Activated naive CD8-positive, alpha-beta T cell treated with anti-CD3 and anti-CD28 coated beads, Interleukin-2, amount 50 U/mL, for 24 hours (primary cell): ENCODE data around the gene ARHGAP24.

Source experiments
- ATAC-seq: fragments of 150-1000 bp; cut with Tn5 transposase; one replicate; pipeline ENCODE4 v1.10.0; 2021
- DNase-seq: peaks from one replicate; pipeline ENCODE4 v3.0.0; 2021
- H3K27ac Mint-ChIP-seq: one replicate; pipeline ENCODE4 v1.8.0; 2021; ENCODE audit warnings: mild to moderate bottlenecking, mixed read lengths
- H3K27me3 Mint-ChIP-seq: one replicate; pipeline ENCODE4 v1.8.0; 2021; ENCODE audit warnings: mixed read lengths
- H3K36me3 Mint-ChIP-seq: one replicate; pipeline ENCODE4 v1.8.0; 2021; ENCODE audit warnings: low read depth, mixed read lengths
- H3K4me1 Mint-ChIP-seq: one replicate; pipeline ENCODE4 v1.8.0; 2021; ENCODE audit warnings: mixed read lengths
- H3K4me3 Mint-ChIP-seq: one replicate; pipeline ENCODE4 v1.8.0; 2021; ENCODE audit warnings: mild to moderate bottlenecking, moderate library complexity, mixed read lengths
- H3K9me3 Mint-ChIP-seq: one replicate; pipeline ENCODE4 v1.8.0; 2021; ENCODE audit warnings: mixed read lengths

Gene ARHGAP24

GRCh38 chr4:85722401-85722800 lies 247.5 kb downstream of the ARHGAP24 start:
- Mint-ChIP-seq H3K27ac (no peak overlapping the region), H3K36me3 (no peaks in the 10 kb centered on the region), H3K9me3 (peaks cover 4% of the 10 kb centered on the region), H3K4me3 (no peak overlapping the region), H3K4me1 (peaks cover 3% of the 10 kb centered on the region), H3K27me3 (no peaks in the 10 kb centered on the region)
- ATAC-seq, result no peak
- no peak for DNase-seq

DNA sequence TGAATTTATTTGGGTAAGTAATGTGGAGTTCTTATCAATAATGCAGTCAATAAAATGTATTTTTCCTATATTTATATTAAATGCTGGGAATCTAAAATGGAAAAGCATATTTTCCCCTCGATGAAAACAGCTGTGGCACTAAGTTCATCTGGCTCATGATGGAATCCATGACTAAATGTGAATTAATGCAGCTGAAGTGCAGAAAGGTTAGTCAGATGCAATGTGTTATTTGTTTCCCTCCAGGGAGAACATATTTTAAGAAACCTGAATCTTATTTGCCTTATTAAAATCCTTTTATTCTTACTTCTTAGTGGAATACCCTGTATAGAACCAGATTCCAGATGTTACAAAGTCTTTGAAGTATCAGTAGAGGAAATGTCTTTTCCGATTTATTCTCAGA lies 247.9 kb downstream of the ARHGAP24 start:
- H3K9me3 Mint-ChIP-seq, result peaks cover 4% of the 10 kb centered on the region
- no peak for ATAC-seq
- peaks cover 3% of the 10 kb centered on the region for H3K4me1 Mint-ChIP-seq
- no peak for DNase-seq
- no peak overlapping the region for H3K4me3 Mint-ChIP-seq
- H3K36me3 Mint-ChIP-seq, result no peaks in the 10 kb centered on the region
- no peak overlapping the region for H3K27ac Mint-ChIP-seq
- H3K27me3 Mint-ChIP-seq, result no peaks in the 10 kb centered on the region

- Mint-ChIP-seq H3K27me3 (no peaks in the 10 kb centered on the region), H3K4me3 (no peak overlapping the region), H3K9me3 (no peaks in the 10 kb centered on the region), H3K36me3 (no peaks in the 10 kb centered on the region), H3K4me1 (peaks cover 4% of the 10 kb centered on the region), H3K27ac (peak overlapping the region; percentile 28)
- DNase-seq, result no peak
- ATAC-seq, result no peak
These were observed 250.0 kb downstream of the ARHGAP24 start for GRCh38 chr4:85724791-85725563.

- no peak overlapping the region for H3K4me3 Mint-ChIP-seq
- DNase-seq, result no peak
- H3K27me3 Mint-ChIP-seq, result no peaks in the 10 kb centered on the region
- ATAC-seq, result peak; percentile 33
- H3K4me1 Mint-ChIP-seq, result peaks cover 4% of the 10 kb centered on the region
- peak overlapping the region; percentile 28 for H3K27ac Mint-ChIP-seq
- no peaks in the 10 kb centered on the region for H3K9me3 Mint-ChIP-seq
- no peaks in the 10 kb centered on the region for H3K36me3 Mint-ChIP-seq
These were observed 250.8 kb downstream of the ARHGAP24 start for GRCh38 chr4:85725721-85726170.

GRCh38 chr4:85726555-85726954 lies 251.6 kb downstream of the ARHGAP24 start:
- no peaks in the 10 kb centered on the region for H3K27me3 Mint-ChIP-seq
- peaks cover 4% of the 10 kb centered on the region for H3K4me1 Mint-ChIP-seq
- ATAC-seq, result no peak
- H3K27ac Mint-ChIP-seq, result no peak overlapping the region
- no peaks in the 10 kb centered on the region for H3K9me3 Mint-ChIP-seq
- DNase-seq, result no peak
- no peak overlapping the region for H3K4me3 Mint-ChIP-seq
- no peaks in the 10 kb centered on the region for H3K36me3 Mint-ChIP-seq

GRCh38 chr4:85728464-85728863 lies 253.5 kb downstream of the ARHGAP24 start:
- Mint-ChIP-seq H3K4me1 (peaks cover 4% of the 10 kb centered on the region), H3K9me3 (no peaks in the 10 kb centered on the region), H3K27ac (no peak overlapping the region), H3K4me3 (no peak overlapping the region), H3K27me3 (no peaks in the 10 kb centered on the region), H3K36me3 (no peaks in the 10 kb centered on the region)
- ATAC-seq (no peak), DNase-seq (no peak)

DNA sequence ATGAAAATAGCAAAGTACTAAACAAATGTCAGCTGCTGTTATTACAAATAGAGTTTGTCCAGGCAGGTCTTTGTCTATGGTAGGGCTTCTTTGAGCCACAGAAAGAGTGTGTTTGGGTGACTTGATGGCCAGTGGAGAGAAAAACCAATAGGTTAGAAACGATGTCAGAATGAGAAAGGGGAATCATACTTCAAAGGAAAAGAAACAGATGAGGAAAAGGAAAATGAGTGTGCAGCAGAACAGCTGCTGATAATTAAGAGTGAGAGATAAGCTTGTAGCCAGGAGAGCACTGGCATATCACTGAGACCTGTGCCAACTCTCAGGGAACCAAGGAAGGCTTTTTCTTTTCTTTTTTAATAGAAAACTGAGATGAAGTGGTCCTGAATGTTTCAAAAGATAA lies 257.2 kb downstream of the ARHGAP24 start:
- ATAC-seq (no peak), DNase-seq (no peak)
- H3K4me3 Mint-ChIP-seq, result no peak overlapping the region
- H3K36me3 Mint-ChIP-seq, result no peaks in the 10 kb centered on the region
- H3K9me3 Mint-ChIP-seq, result no peaks in the 10 kb centered on the region
- H3K4me1 Mint-ChIP-seq, result peaks cover 13% of the 10 kb centered on the region
- no peaks in the 10 kb centered on the region for H3K27me3 Mint-ChIP-seq
- H3K27ac Mint-ChIP-seq, result peak overlapping the region; percentile 2

GRCh38 chr4:85733798-85734197 lies 258.8 kb downstream of the ARHGAP24 start:
- Mint-ChIP-seq H3K9me3 (no peaks in the 10 kb centered on the region), H3K4me3 (no peak overlapping the region), H3K36me3 (no peaks in the 10 kb centered on the region), H3K27me3 (no peaks in the 10 kb centered on the region), H3K27ac (peak overlapping the region; percentile 65), H3K4me1 (peaks cover 12% of the 10 kb centered on the region)
- ATAC-seq, result no peak
- no peak for DNase-seq

DNA sequence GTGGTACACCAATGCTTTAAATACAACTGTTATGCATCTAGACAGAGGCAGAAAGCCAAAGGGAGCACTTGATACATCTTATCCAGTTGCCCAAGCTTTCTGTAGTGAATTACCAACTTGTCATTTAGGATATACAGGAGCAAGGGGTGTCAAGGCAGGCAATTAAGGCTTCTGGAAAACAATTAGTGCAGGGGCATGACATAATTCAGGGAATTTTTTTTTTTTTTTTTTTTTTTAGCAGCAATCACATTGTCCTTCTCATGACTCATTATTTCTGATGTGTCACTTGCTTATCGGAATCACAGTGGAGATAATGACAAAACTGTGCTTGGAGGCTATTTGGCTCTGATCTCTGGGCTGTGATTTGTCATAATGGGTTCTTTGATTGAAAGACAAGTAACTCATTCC lies 259.5 kb downstream of the ARHGAP24 start:
- no peak overlapping the region for H3K4me3 Mint-ChIP-seq
- no peaks in the 10 kb centered on the region for H3K36me3 Mint-ChIP-seq
- H3K27ac Mint-ChIP-seq, result no peak overlapping the region
- ATAC-seq (no peak), DNase-seq (no peak)
- H3K9me3 Mint-ChIP-seq, result peaks cover 5% of the 10 kb centered on the region
- H3K27me3 Mint-ChIP-seq, result no peaks in the 10 kb centered on the region
- H3K4me1 Mint-ChIP-seq, result peaks cover 12% of the 10 kb centered on the region

- peaks cover 5% of the 10 kb centered on the region for H3K9me3 Mint-ChIP-seq
- H3K27ac Mint-ChIP-seq, result no peak overlapping the region
- H3K27me3 Mint-ChIP-seq, result no peaks in the 10 kb centered on the region
- H3K4me3 Mint-ChIP-seq, result no peak overlapping the region
- DNase-seq (no peak), ATAC-seq (no peak)
- peaks cover 14% of the 10 kb centered on the region for H3K4me1 Mint-ChIP-seq
- no peaks in the 10 kb centered on the region for H3K36me3 Mint-ChIP-seq
These were observed 261.6 kb downstream of the ARHGAP24 start for GRCh38 chr4:85736571-85736970.

DNA sequence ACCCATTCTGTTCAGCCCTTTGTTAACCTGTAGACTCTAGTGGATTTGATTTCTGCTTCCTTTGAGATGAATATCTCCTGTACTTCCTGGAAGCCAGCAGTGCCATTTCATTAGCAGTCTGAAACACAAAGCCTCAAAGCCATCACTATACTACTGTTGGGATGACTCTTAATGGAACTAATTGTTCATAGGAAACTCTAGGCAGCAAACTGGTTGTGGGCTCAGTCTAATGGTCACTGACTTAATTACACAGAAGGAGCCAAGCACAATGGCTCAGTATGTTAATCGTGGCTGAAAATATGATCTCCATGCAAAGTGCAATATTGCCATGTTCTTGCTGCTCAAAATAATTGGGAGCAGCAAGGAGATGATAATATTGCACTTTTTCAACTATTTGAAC lies 262.3 kb downstream of the ARHGAP24 start:
- Mint-ChIP-seq H3K27ac (no peak overlapping the region), H3K27me3 (no peaks in the 10 kb centered on the region), H3K4me1 (peaks cover 14% of the 10 kb centered on the region), H3K36me3 (no peaks in the 10 kb centered on the region), H3K9me3 (peaks cover 5% of the 10 kb centered on the region), H3K4me3 (no peak overlapping the region)
- DNase-seq (no peak), ATAC-seq (no peak)

DNA sequence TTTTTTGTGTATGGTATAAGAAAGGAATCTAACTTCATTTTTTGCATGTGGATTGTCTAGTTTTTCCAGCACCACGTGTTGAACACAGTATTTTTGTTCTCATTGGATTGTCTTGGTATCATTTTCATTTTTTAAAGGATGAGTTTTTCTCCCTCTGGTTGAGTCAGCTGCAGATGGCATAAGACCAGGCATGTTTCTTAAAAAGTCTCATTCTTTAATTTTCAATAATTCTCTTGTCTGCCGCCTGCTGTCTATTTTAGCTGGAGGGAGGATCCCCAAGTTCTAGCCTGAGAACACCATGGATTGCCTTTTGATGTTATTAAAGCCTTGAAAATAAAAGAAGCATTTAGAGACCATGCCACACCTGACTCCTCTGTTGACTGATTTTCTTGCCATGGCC lies 263.8 kb downstream of the ARHGAP24 start:
- Mint-ChIP-seq H3K9me3 (peaks cover 5% of the 10 kb centered on the region), H3K27ac (no peak overlapping the region), H3K4me1 (peaks cover 14% of the 10 kb centered on the region), H3K4me3 (no peak overlapping the region), H3K27me3 (peaks cover 3% of the 10 kb centered on the region), H3K36me3 (no peaks in the 10 kb centered on the region)
- no peak for ATAC-seq
- DNase-seq, result no peak

GRCh38 chr4:85740431-85740861 lies 265.5 kb downstream of the ARHGAP24 start:
- no peak for DNase-seq
- Mint-ChIP-seq H3K4me1 (peaks cover 6% of the 10 kb centered on the region), H3K36me3 (no peaks in the 10 kb centered on the region), H3K9me3 (peaks cover 5% of the 10 kb centered on the region), H3K4me3 (no peak overlapping the region), H3K27ac (no peak overlapping the region), H3K27me3 (peaks cover 3% of the 10 kb centered on the region)
- ATAC-seq, result no peak

- Mint-ChIP-seq H3K9me3 (peaks cover 5% of the 10 kb centered on the region), H3K27ac (no peak overlapping the region), H3K27me3 (peaks cover 3% of the 10 kb centered on the region), H3K36me3 (no peaks in the 10 kb centered on the region), H3K4me3 (no peak overlapping the region), H3K4me1 (peaks cover 6% of the 10 kb centered on the region)
- no peak for DNase-seq
- no peak for ATAC-seq
These were observed 266.4 kb downstream of the ARHGAP24 start for GRCh38 chr4:85741381-85741780.

DNA sequence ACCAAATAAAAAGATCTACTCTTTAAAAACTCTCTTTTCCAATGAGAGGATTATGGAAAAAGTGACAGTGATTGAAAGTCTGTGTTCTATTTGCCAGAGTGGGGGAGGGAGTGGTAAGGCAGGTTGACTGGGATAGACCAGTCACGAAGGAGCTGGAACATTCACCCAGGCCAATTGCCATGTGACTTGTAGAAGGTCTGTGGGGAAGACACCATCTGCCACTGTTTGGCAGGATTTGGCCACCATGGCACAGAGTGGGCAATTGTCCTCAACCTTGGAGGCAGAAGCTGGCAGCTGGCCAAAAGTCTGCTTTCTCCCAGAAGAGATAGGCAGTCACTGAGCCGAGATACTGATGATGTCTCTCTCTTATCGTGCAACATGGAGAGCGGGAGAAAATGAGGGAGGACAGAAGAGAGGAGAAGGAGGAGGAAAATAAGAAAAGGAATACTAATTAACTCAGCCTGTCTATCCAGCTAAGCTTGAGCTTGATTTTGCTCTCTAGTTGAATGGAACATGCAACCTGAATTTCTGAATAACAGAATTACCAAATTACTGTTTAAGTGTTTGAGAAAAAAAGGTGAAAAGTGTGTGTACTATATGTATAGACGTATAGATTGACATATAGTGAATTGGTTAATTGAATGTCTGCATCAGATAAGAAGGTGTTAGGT lies 267.1 kb downstream of the ARHGAP24 start:
- Mint-ChIP-seq H3K27me3 (peaks cover 3% of the 10 kb centered on the region), H3K36me3 (no peaks in the 10 kb centered on the region), H3K4me3 (no peak overlapping the region), H3K9me3 (peaks cover 5% of the 10 kb centered on the region), H3K4me1 (peaks cover 3% of the 10 kb centered on the region), H3K27ac (no peak overlapping the region)
- ATAC-seq (no peak), DNase-seq (no peak)
